NCI-H2227 (cell line): Measurements from ENCODE around the gene TERF2IP.

Experiments
- DNase-seq: peaks from one replicate; lab custom pipeline; 2025; ENCODE audit not compliant: unreplicated experiment; lab: John Stamatoyannopoulos, UW

The TERF2IP gene

GRCh38 chr16:75647492-75648264 is at the start of gene TERF2IP, which contains the start of gene KARS1:
TSS of gene TERF2IP (plus strand) at chr16:75647773. CDS start at chr16:75647883, 110 bp downstream.
TSS of gene KARS1 (minus strand) at chr16:75647665. CDS start at chr16:75647639, 26 bp downstream.
- DNase-seq: peak; percentile 90

DNA sequence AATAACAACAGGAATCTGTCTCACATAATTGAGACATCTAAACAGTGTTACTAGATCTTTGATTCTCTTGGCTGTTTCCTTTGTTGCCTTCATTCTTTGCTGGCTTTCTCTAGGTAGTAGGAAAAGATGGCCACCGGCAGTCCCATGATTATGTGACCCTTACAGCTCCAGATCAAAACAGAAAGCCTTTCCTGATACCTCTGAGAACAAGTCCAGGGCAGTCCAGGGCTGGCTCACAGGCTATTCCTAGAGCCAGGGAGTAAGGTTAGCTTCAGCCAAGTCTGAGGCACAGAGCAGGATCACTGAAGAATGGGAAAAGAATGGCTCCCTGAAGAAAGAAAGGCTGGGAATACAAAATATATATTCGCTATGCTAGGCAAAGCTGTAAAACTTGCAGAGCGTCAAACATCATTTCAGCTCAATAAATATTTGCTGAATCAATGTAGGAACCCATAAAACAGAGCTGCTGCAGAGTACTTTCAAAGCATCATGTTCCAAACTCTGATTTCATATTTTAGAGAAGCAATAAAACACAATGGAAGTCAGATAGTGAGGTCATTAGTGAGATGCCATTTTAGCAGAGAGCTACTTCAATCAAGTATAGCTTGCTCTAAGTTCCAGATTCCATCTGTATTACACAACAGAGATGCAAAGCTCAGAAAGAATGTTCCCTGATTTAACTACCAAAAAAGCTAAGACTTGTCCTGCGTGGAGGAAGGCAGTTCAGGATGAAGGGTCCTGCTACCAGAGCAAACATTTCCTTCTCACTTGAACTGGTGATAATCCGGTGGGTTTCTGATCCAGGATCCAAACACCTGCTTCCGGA is 47.9 kb upstream of the TERF2IP start:
- no peak for DNase-seq

DNA sequence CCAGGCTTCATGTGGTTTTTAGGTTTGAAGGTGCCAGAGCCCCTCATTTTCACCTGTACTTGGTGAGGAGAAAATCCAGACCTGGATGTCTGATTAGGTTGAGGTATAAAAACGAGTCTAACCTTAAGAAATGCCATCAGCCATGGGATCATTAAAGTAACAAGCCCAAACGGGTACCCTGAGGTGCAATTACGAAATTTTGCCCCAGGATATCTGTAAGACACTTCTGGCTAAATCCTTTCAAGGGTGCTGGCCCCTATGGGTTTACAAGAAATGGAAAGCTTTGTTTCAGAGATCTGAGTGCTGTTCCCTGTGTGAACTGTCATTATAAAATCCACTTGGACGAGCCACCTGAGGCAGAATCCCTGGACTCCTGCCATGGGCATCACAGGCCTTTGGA is 44.3 kb upstream of the TERF2IP start:
- DNase-seq: no peak

DNA sequence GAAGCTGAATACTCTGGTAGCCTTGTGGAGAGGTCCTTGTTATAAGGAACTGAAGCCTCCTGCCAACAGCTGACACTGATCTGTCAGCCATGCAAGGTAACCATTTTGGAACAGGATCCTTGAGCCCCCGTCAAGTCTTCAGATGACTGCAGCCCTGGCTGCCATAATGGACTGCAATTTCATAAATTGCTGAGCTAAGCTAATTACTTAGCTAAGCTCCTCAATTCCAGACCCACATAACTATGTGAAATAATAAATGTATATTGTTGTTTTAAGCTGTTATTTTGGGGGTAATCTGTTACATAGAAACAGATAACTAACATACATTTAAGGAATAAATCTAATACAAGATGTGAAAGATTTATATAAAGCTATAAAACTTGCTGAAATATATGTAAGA is 41.1 kb upstream of the TERF2IP start:
- no peak for DNase-seq

GRCh38 chr16:75614066-75614897 is 33.3 kb upstream of the TERF2IP start:
- no peak for DNase-seq

GRCh38 chr16:75615619-75616018 is 32.0 kb upstream of the TERF2IP start:
- no peak for DNase-seq

- no peak for DNase-seq
Measured at GRCh38 chr16:75616521-75617010, 31.0 kb upstream of the TERF2IP start.

GRCh38 chr16:75617121-75617520 is 30.5 kb upstream of the TERF2IP start:
- no peak for DNase-seq

GRCh38 chr16:75618780-75619179 is 28.8 kb upstream of the TERF2IP start:
- DNase-seq: no peak

DNA sequence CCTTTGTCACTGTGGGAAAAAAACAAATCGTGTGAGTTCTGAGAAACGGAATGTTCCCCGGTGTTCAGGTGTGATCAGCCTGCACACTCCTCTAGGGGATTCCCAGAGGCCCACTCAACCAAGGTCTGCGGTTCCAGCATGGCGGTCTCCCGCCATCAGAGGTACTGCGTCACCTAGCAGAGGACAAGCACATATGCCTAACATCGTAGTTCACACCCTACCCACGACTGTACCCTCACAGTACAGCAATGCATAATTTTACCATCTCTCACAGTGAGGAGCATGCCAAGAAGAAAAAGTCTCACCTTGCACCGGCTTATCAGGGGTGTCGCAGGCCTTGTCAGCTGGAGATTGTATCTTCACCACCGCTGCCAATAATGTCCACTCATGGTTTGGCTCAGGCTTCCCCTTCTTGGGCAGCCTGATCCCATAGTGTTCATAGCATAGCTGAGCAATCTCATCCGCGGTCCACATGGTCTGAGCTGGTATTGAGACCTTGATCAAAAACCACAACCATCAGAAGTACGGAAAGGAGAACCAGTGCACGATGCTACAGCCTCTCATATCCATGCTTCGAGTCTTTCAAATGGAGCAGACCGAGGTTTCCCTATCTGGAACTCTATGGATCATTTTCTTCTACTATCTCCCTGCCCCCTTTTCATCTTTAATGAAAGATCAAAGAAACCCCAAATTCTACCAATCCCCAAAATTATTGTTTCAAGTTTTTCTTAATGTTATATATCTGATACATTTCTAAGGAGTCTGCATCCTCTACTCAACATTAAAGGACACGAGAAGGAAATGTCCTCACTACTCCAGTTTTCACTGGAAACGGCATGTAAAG is 27.0 kb upstream of the TERF2IP start:
- DNase-seq: no peak

GRCh38 chr16:75621170-75621477 is 26.4 kb upstream of the TERF2IP start:
- DNase-seq: peak; percentile 21

- peak; percentile 97 for DNase-seq
Measured at GRCh38 chr16:75622761-75623605, 24.6 kb upstream of the TERF2IP start, which contains the start of gene ADAT1. TSS of gene ADAT1 (minus strand) at chr16:75623281. CDS start at chr16:75620799, 2,482 bp downstream.

DNA sequence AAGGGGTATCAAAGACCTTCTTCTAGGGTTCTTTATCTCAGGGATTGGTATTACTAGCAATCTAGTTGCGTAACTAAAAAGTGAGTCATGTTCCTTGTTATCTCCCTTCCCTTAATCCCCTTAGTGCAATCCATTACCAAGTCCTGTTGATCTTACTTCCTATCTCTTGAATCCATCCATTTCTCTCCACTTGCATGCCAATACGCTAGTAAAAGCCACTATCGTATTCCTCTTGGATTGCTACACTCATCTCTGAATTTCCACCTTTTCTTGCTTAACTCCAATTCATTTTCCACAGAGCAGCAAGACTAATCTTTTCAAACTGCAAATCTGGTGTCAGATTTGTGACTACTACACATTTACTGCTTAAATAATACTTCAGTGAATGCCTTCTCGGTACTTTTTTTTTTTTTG is 22.6 kb upstream of the TERF2IP start:
- no peak for DNase-seq

- no peak for DNase-seq
Measured at GRCh38 chr16:75626806-75627205, 20.8 kb upstream of the TERF2IP start.

GRCh38 chr16:75627851-75628250 is 19.7 kb upstream of the TERF2IP start:
- DNase-seq: no peak

- DNase-seq: no peak
Measured at GRCh38 chr16:75628351-75628750, 19.2 kb upstream of the TERF2IP start.

- DNase-seq: no peak
Measured at GRCh38 chr16:75629132-75629531, 18.4 kb upstream of the TERF2IP start.

DNA sequence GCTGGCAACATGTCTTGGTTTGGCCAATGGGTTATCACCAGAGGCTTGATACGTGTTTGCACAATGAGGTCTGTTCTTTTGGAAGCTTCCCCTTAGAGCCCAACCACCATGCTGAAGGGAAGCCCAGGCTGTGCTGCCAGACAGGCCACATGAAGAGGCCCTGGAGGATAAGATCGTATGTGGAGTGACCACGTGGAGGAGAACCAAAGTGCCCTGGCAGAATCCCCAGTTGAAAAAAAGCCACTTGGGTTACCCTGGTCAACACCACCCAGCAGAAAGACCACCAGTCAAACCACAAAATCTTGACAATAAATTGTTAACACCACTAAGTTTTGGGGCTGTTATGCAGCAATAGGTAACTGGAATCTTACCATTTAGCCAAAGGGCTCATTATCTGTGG is 17.5 kb upstream of the TERF2IP start:
- no peak for DNase-seq

DNA sequence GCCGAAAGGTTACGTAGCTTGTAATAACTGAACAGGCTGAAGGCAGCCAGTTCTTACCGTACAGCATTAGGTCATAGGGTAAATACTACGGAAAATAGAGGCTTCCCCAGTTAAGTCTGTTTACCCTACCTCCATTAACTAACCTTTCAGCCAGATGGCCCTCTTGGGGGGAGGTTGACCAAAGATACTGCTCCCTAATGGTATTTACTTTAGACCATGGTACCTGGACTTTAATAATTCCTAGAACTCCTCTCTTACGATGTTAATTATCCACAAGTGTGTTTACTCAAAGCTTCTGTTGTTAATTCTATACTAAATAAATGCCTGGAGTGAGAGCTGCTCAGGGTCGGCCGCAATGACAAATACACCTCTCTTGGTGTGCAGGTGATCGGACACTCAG is 14.7 kb upstream of the TERF2IP start:
- no peak for DNase-seq
